ENCODE measurements around the gene FLYWCH2. TPM values are rescaled to one million over a fixed set of nuclear protein-coding genes. Genes with fewer than 3 reads are reported as not detected.
"Not testable (repeated sequence)": the region's sequence is repeated elsewhere in the genome, so short reads cannot be mapped to it uniquely, and the experiment has no call there.

FLYWCH2 gene
- total RNA-seq, 4 donors from 2014 or later = 19.5 to 54.5 (median 30.2) TPM

DNA sequence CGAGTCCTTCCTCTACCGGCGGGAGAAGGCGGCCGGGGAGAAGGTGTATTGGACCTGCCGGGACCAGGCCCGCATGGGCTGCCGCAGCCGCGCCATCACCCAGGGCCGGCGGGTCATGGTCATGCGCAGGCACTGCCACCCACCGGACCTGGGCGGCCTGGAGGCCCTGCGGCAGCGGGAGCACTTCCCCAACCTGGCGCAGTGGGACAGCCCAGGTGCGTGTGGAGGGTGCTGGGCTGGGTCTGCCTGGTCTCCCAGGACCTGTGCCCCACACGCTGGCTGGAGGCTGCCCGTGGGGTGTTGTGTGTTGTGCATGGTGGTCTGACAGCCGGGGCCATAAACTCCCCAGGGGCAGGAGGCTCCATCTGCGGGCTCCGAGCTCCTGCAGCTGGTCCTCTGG lies 54.2 kb downstream of the FLYWCH2 start:
- intact Hi-C loops (cut with DNase I; ENCODE audit: low total_unique reads) = no loop called here
- Histone ChIP-seq H3K27me3 (no peaks in the 10 kb centered on the region), H3K4me3 (no peak overlapping the region), H3K4me1 (peaks cover 0 to 3% of the 10 kb centered on the region in 2 donors), H3K36me3 (peaks cover 0 to 81% of the 10 kb centered on the region in 2 donors), H3K9me3 (no peaks in the 10 kb centered on the region), H3K27ac (no peak overlapping the region)
- DNase-seq (no peak), ATAC-seq (no peak)
- in situ Hi-C loops (cut with MboI; ENCODE audit: low sequenced_read_pairs in 4 of 4) = no loop called here
- TF ChIP-seq, protein P1, sequence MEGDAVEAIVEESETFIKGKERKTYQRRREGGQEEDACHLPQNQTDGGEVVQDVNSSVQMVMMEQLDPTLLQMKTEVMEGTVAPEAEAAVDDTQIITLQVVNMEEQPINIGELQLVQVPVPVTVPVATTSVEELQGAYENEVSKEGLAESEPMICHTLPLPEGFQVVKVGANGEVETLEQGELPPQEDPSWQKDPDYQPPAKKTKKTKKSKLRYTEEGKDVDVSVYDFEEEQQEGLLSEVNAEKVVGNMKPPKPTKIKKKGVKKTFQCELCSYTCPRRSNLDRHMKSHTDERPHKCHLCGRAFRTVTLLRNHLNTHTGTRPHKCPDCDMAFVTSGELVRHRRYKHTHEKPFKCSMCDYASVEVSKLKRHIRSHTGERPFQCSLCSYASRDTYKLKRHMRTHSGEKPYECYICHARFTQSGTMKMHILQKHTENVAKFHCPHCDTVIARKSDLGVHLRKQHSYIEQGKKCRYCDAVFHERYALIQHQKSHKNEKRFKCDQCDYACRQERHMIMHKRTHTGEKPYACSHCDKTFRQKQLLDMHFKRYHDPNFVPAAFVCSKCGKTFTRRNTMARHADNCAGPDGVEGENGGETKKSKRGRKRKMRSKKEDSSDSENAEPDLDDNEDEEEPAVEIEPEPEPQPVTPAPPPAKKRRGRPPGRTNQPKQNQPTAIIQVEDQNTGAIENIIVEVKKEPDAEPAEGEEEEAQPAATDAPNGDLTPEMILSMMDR (IDR thresholded peaks at IDR 0.05 in 4 of 5, conservative IDR thresholded peaks at IDR 0.05 in 1 of 5) = no peak
- no peak for TF ChIP-seq POLR2A (IDR thresholded peaks at IDR 0.05)

GRCh38 chr16:2938206-2938605 lies 55.2 kb downstream of the FLYWCH2 start:
- DNase-seq (no peak), ATAC-seq (no peak)
- in situ Hi-C loops (cut with MboI; ENCODE audit: low sequenced_read_pairs in 4 of 4) = no loop called here
- peaks cover 0 to 88% of the 10 kb centered on the region in 2 donors for H3K36me3 ChIP-seq
- no peaks in the 10 kb centered on the region for H3K9me3 ChIP-seq
- H3K27ac ChIP-seq = no peak overlapping the region
- peaks cover 0 to 3% of the 10 kb centered on the region in 2 donors for H3K4me1 ChIP-seq
- H3K4me3 ChIP-seq = no peak overlapping the region
- TF ChIP-seq, protein P1 (IDR thresholded peaks at IDR 0.05 in 4 of 5, conservative IDR thresholded peaks at IDR 0.05 in 1 of 5) = no peak
- no peak for TF ChIP-seq POLR2A (IDR thresholded peaks at IDR 0.05)
- H3K27me3 ChIP-seq = no peaks in the 10 kb centered on the region
- intact Hi-C loops (cut with DNase I; ENCODE audit: low total_unique reads) = no loop called here

GRCh38 chr16:2939968-2940367 lies 57.0 kb downstream of the FLYWCH2 start:
- TF ChIP-seq, protein P1 (IDR thresholded peaks at IDR 0.05 in 4 of 5, conservative IDR thresholded peaks at IDR 0.05 in 1 of 5) = no peak
- no peak for TF ChIP-seq POLR2A (IDR thresholded peaks at IDR 0.05)

DNA sequence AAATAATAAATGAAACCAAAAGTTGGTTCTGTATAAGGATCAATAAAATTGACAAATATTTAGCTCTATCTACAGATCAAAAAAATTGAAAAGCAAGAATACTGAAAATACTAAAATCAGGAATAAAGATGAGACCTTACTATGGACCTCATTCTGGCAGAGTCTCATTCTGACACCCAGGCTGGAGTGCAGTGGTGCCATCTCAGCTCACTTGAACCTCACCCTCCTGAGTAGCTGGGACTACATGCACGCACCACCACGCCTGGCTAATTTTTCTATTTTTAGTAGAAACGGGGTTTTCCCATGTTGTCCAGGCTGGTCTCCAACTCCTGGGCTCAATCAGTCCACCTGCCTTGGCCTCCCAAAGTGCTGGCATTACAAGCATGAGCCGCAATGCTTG lies 59.0 kb downstream of the FLYWCH2 start:
- no peak for ATAC-seq
- H3K4me3 ChIP-seq = no peak overlapping the region
- no peak for TF ChIP-seq POLR2A (IDR thresholded peaks at IDR 0.05)
- TF ChIP-seq, protein P1 (IDR thresholded peaks at IDR 0.05 in 4 of 5, conservative IDR thresholded peaks at IDR 0.05 in 1 of 5) = no peak
- no peaks in the 10 kb centered on the region for H3K27me3 ChIP-seq
- peaks cover 0 to 3% of the 10 kb centered on the region in 2 donors for H3K4me1 ChIP-seq
- H3K27ac ChIP-seq = no peak overlapping the region
- no peak for DNase-seq
- intact Hi-C loops (cut with DNase I; ENCODE audit: low total_unique reads) = no loop called here
- in situ Hi-C loops (cut with MboI; ENCODE audit: low sequenced_read_pairs in 4 of 4) = no loop called here
- H3K9me3 ChIP-seq = no peaks in the 10 kb centered on the region
- peaks cover 0 to 67% of the 10 kb centered on the region in 2 donors for H3K36me3 ChIP-seq

More at GRCh38 chr16:2939968-2940367, 57.0 kb downstream of the FLYWCH2 start:
- Histone ChIP-seq H3K36me3 (peaks cover 0 to 82% of the 10 kb centered on the region in 2 donors), H3K27ac (no peak overlapping the region), H3K4me3 (no peak overlapping the region), H3K4me1 (peaks cover 0 to 3% of the 10 kb centered on the region in 2 donors), H3K27me3 (no peaks in the 10 kb centered on the region), H3K9me3 (no peaks in the 10 kb centered on the region)
- no peak for DNase-seq
- intact Hi-C loops (cut with DNase I; ENCODE audit: low total_unique reads) = no loop called here
- no peak for ATAC-seq
- in situ Hi-C loops (cut with MboI; ENCODE audit: low sequenced_read_pairs in 4 of 4) = no loop called here

- intact Hi-C loops (cut with DNase I; ENCODE audit: low total_unique reads); in situ Hi-C loops (cut with MboI; ENCODE audit: low sequenced_read_pairs in 4 of 4); ATAC-seq: not testable (repeated sequence)
Measured at GRCh38 chr16:2943716-2944115, 60.7 kb downstream of the FLYWCH2 start.

More at GRCh38 chr16:2943716-2944115, 60.7 kb downstream of the FLYWCH2 start:
- DNase-seq, H3K4me3 ChIP-seq, H3K27me3 ChIP-seq, H3K27ac ChIP-seq, H3K4me1 ChIP-seq, H3K9me3 ChIP-seq: not testable (repeated sequence)
- peaks cover 0 to 52% of the 10 kb centered on the region in 2 donors for H3K36me3 ChIP-seq
